Stimulated activated CD4-positive, alpha-beta T cell treated with anti-CD3 and anti-CD28 coated beads, Interleukin-4, amount 100 ng/mL, for 4 hours (primary cell): ENCODE results near the gene CTAGE6.
"Not testable (repeated sequence)": the region's sequence is repeated elsewhere in the genome, so short reads cannot be mapped to it uniquely, and the experiment has no call there.

Experiments used
- DNase-seq, 2 experiments: peaks; one replicate each; pipeline ENCODE4 v3.0.0-alpha.2; 2020

Gene CTAGE6

GRCh38 chr7:143714581-143715454, 42.7 kb downstream of the CTAGE6 start:
- DNase-seq, result not testable (repeated sequence)

DNA sequence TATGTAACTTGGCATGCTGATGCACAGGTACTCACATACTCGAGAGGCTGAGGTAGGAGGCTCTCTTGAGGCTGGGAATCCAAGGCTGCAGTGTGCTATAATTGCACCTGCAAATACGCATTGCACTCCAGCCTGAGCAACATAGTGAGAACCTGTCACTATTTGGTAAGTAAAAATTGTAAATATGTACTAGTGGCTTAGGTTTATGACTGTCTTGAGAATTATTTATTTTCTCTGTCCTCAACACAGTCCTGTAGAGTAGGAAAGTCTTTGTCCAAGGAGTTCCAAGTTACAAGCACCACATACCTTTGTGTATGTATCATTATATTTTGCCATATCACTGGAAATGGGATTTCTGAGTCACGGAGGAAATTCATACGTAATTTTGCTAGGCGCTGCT, 45.1 kb downstream of the CTAGE6 start:
- DNase-seq, result not testable (repeated sequence)

GRCh38 chr7:143711727-143712324, 45.7 kb downstream of the CTAGE6 start:
- not testable (repeated sequence) for DNase-seq

GRCh38 chr7:143709895-143710294, 47.6 kb downstream of the CTAGE6 start:
- DNase-seq, result not testable (repeated sequence)
